NCI-H345 treated with DMSO at 0.1 percent for 48 hours (cell line): ENCODE results near the gene CDH13.

Experiments used
- DNase-seq: peaks from one replicate; lab custom pipeline; 2025; ENCODE audit not compliant: unreplicated experiment; lab: John Stamatoyannopoulos, UW

CDH13 gene

GRCh38 chr16:82649766-82650165 is 23.0 kb downstream of the CDH13 start:
- no peak for DNase-seq

GRCh38 chr16:82650804-82651203 is 24.0 kb downstream of the CDH13 start:
- DNase-seq: no peak

DNA sequence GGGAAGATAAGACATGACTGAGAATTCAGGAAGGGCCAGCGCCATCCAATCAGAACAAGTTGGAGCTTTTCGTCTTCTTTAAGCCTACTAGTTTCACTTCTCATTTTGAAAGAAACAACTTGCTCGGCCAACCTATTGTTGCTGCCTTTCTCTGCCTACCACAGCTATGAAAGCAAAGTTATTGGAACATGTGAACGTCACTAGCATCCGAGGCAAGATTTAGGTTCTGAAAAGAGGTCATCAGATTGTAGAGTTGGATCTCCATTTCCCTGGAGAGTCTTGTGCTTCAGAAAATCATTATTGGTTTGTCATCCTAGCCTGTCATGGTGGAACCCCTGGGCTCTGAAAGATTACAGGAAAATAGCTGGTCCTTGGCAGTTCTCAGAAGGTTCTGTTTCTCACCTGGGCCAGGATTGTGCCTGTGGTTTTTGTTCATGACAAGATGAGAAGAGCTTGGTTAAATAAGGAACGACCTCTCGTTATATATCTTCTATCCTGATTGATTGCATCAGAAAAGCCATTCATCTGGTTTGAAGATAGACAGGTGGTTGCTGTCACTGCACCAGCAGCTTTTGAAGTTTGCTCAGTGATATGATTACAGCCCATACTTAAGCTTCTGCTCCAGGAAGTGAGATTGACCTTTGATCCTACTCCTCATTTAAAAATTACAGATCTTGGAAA is 25.3 kb downstream of the CDH13 start:
- no peak for DNase-seq

- no peak for DNase-seq
Observed at GRCh38 chr16:82652826-82653225, 26.1 kb downstream of the CDH13 start.

- DNase-seq: no peak
Observed at GRCh38 chr16:82653550-82654511, 27.1 kb downstream of the CDH13 start.

DNA sequence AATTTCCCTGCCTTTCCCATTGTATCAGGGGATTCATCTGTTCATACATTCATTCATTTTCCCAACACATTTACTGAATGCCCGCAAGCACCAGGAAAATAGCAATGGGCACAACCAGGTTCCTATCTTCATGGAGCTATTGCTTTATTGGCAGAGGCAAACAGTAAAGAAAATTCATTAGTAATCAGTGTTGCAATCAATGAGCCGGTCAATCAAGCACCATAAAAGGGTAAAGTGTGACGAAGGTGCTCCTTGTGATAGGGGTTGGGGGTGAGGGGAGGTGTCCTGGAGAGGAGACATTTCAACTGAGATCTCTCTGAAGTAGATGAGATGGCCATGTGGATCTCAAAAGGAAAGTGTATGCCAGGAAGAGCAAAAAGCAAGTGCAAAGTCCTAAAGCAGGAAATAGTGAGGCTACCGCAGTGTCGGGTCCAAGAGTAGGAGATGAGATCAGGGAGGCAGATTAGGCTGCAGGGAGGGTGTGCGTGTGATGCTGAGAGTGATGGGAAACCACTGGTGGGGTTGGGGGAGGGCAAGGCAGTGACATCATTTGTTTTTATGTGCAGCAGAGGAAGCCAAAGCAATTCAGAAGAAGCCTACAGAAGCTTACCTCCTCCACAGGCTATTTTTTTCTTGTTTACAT is 28.4 kb downstream of the CDH13 start:
- DNase-seq: no peak

- no peak for DNase-seq
Observed at GRCh38 chr16:82655720-82656490, 29.1 kb downstream of the CDH13 start.

- DNase-seq: no peak
Observed at GRCh38 chr16:82657239-82657638, 30.5 kb downstream of the CDH13 start.

GRCh38 chr16:82657786-82658185 is 31.0 kb downstream of the CDH13 start:
- no peak for DNase-seq

DNA sequence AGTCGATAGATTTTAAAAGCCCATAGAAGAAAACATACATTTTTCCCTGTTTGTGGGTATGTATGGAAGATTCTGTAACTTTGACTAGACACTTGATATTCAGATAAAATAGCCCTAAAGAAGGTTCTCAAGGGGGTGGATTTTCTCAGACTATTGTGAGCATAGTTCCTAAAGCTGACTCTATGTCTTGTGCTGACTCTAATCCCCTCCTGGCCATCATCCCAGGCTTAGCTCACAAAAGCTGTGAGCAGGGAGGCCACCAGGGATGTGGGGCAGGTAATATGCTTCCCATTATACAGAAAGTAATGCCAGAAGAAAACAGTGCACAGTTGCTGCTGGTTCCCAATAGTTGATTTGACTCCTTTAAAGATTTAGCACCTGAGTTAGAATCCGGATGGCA is 32.0 kb downstream of the CDH13 start:
- no peak for DNase-seq

DNA sequence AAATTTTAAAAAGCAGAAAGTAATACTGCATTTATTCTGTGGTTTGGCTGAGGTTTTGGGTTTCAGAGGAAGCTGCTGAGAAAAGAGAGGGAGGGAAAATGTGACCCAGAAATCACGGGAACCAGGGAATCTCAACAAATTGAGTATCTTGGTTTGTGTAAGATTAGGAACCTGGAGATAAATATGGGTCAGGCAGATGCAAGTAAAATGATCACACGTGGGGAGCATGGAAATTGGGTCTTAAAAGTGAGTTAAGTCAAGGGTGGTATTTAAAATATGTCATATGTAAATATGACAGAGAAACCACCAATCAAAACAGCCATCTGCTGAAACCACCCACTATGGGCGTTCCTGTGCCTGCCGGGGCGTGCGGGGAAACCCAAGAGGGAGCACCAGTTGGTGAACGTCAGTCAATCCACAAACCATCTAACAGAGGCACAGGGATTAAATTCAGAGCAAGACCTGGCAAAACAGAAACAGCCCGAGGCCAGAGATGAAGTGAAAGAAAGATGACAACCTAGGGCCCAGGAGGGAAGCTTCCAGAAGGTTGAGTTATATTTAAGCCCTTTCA is 33.4 kb downstream of the CDH13 start:
- DNase-seq: no peak

GRCh38 chr16:82660966-82661365 is 34.2 kb downstream of the CDH13 start:
- no peak for DNase-seq

GRCh38 chr16:82664181-82664580 is 37.4 kb downstream of the CDH13 start:
- DNase-seq: no peak

GRCh38 chr16:82665025-82665424 is 38.3 kb downstream of the CDH13 start:
- no peak for DNase-seq

GRCh38 chr16:82667437-82667836 is 40.7 kb downstream of the CDH13 start:
- no peak for DNase-seq

DNA sequence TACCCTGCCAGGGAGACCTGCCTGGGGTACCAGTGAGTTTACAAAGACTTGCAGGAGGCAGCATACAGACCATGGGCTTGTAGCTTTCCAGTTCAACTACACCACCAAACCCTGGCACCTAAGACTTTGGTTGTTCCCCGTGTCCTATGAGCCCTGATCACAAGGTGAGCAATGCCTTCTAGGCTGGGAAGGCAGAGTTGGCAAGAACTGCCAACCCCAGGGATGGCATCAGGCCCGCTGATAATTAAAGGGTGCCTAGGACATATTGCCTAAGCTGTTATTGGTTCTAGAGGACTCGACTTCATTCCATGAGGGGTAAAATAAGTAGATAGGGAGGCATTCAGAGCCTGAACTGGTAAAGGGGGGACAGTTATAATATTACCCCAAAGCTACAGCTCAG is 41.3 kb downstream of the CDH13 start:
- no peak for DNase-seq

GRCh38 chr16:82671741-82672140 is 45.0 kb downstream of the CDH13 start:
- DNase-seq: no peak

DNA sequence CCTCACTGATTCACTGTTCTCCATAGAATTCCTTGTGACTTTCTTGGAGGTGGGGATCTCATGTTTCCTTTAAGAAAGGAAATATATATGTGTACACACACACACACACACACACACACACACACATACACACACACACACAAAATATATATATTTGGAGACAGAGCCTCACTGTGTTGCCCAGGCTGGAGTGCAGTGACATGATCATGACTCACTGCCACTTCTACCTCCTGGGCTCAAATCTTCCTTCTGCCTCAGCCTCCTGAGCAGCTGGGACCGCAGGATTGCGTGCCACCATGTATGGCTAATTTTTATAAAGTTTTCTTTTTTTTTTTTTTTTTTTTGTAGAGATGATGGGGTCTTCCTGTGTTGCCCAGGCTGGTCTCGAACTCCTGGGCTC is 45.9 kb downstream of the CDH13 start:
- no peak for DNase-seq

GRCh38 chr16:82675300-82675699 is 48.5 kb downstream of the CDH13 start:
- no peak for DNase-seq

- no peak for DNase-seq
Observed at GRCh38 chr16:82681592-82681991, 54.8 kb downstream of the CDH13 start.

- no peak for DNase-seq
Observed at GRCh38 chr16:82682767-82683166, 56.0 kb downstream of the CDH13 start.
